Lung (tissue), 12 donors: ENCODE data around the gene TNPO1. TPM values are rescaled to one million over a fixed set of nuclear protein-coding genes. Genes with fewer than 3 reads are reported as not detected.

Experiments
- ATAC-seq: fragments of 200-7000 bp; cut with Tn5 transposase; one replicate; pipeline ENCODE4 v1.9.1; 2020; ENCODE audit warnings: moderate number of reproducible peaks; ENCODE audit not compliant: insufficient read depth, low FRiP score
- DNase-seq, 3 donors: peaks; one replicate each; pipeline ENCODE4 v3.0.0-alpha.2; 2013 to 2017
- H3K27ac ChIP-seq, 2 donors: one replicate each; pipeline ENCODE4 v1.5.1; 2013; ENCODE audit warnings: mild to moderate bottlenecking in 2 of 2, moderate library complexity in 2 of 2, control low read depth in 1 of 2, inconsistent platforms in 1 of 2, low read depth in 1 of 2, low read length in 1 of 2
- H3K27me3 ChIP-seq, 3 donors: one replicate each; pipeline ENCODE4 v1.5.1; 2013; ENCODE audit warnings: low read length in 2 of 3; ENCODE audit not compliant: control insufficient read depth in 3 of 3, insufficient read depth in 3 of 3
- H3K36me3 ChIP-seq, 4 donors: one replicate each; pipeline ENCODE4 v1.5.1; 2013; ENCODE audit warnings: low read length in 4 of 4, mild to moderate bottlenecking in 1 of 4, moderate library complexity in 1 of 4; ENCODE audit not compliant: control insufficient read depth in 4 of 4, insufficient read depth in 4 of 4
- H3K4me1 ChIP-seq, 5 donors: one replicate each; pipeline ENCODE4 v1.5.1; 2013; ENCODE audit warnings: low read length in 5 of 5, mild to moderate bottlenecking in 2 of 5, moderate library complexity in 1 of 5; ENCODE audit not compliant: control insufficient read depth in 5 of 5, insufficient read depth in 5 of 5
- H3K4me3 ChIP-seq: one replicate; pipeline ENCODE4 v1.5.1; 2013; ENCODE audit warnings: mild to moderate bottlenecking, control low read depth, moderate library complexity
- H3K9ac ChIP-seq, 2 donors: one replicate each; pipeline ENCODE4 v1.5.1; 2013; ENCODE audit warnings: low read length in 2 of 2, control low read depth in 1 of 2; ENCODE audit not compliant: insufficient read depth in 1 of 2
- H3K9me3 ChIP-seq, 4 donors: one replicate each; pipeline ENCODE4 v1.5.1; 2013; ENCODE audit warnings: low read length in 3 of 4, mild to moderate bottlenecking in 1 of 4, moderate library complexity in 1 of 4; ENCODE audit not compliant: control insufficient read depth in 4 of 4, insufficient read depth in 3 of 4
- CTCF ChIP-seq: IDR thresholded peaks from 2 replicates; pipeline ENCODE4 v1.5.1; 2012; ENCODE audit warnings: mild to moderate bottlenecking; ENCODE audit errors: control extremely low read depth, extremely low read depth
- WGBS, 2 donors: extraction: QIAGEN DNeasy Blood & Tissue Kit; methylation state at CpG; one replicate each; pipeline ENCODE4 v1.1.7; 2013; 5-methylcytosine and 5-hydroxymethylcytosine counted together
- polyA plus RNA-seq, 2 donors: library from polyadenylated mRNA; stranded (reverse); fragments of 200-250 nt; gene quantifications; one replicate each; pipeline ENCODE4 v1.2.1, GENCODE V29; 2013
- total RNA-seq, 2 donors: library from RNA; depleted of rRNA in 1 of 2; stranded (reverse); fragments of >200 nt in 1 of 2; gene quantifications; one replicate each; pipeline ENCODE4 v1.2.1, GENCODE V29; 2014 to 2021
- donor health status: control.
- donor health status: control.
- donor health status: Bipolar disorder and iron deficiency.
- donor health status: healthy.
- donor health status: DM: yes; HTN: yes; CAD: no.

The TNPO1 gene
- total and polyA plus RNA-seq, 4 donors, result 9.4 to 122 (median 50.8) TPM

- Histone ChIP-seq H3K9me3 (no peaks in the 10 kb centered on the region), H3K9ac (no peak overlapping the region), H3K4me1 (peaks cover 0 to 15% (median 5%) of the 10 kb centered on the region in 5 donors), H3K27ac (no peak overlapping the region), H3K36me3 (no peaks in the 10 kb centered on the region), H3K4me3 (no peak overlapping the region), H3K27me3 (no peaks in the 10 kb centered on the region)
- ATAC-seq (no peak), DNase-seq (no peak)
- no peak for TF ChIP-seq CTCF
- WGBS, 2 donors, result 91 to 92% methylated on average over 3 of the region's 3 CpGs
Measured at GRCh38 chr5:72835633-72836032, 19.2 kb downstream of the TNPO1 start.

GRCh38 chr5:72836810-72837209, 20.3 kb downstream of the TNPO1 start:
- H3K4me3 ChIP-seq, result no peak overlapping the region
- peaks cover 0 to 15% (median 5%) of the 10 kb centered on the region in 5 donors for H3K4me1 ChIP-seq
- ATAC-seq (no peak), DNase-seq (no peak)
- no peaks in the 10 kb centered on the region for H3K27me3 ChIP-seq
- no peaks in the 10 kb centered on the region for H3K9me3 ChIP-seq
- no peak overlapping the region for H3K9ac ChIP-seq
- H3K36me3 ChIP-seq, result no peaks in the 10 kb centered on the region
- no peak for TF ChIP-seq CTCF
- 61 to 71% methylated on average over 1 of the region's 1 CpG for WGBS, 2 donors
- H3K27ac ChIP-seq, result no peak overlapping the region

GRCh38 chr5:72837524-72838096, 21.1 kb downstream of the TNPO1 start:
- peaks cover 0 to 17% (median 5%) of the 10 kb centered on the region in 5 donors for H3K4me1 ChIP-seq
- 77 to 86% methylated on average over 4 of the region's 4 CpGs for WGBS, 2 donors
- no peak for TF ChIP-seq CTCF
- H3K9me3 ChIP-seq, result no peaks in the 10 kb centered on the region
- H3K4me3 ChIP-seq, result no peak overlapping the region
- no peaks in the 10 kb centered on the region for H3K36me3 ChIP-seq
- no peak overlapping the region for H3K27ac ChIP-seq
- ATAC-seq (no peak), DNase-seq (no peak)
- no peaks in the 10 kb centered on the region for H3K27me3 ChIP-seq
- H3K9ac ChIP-seq, result no peak overlapping the region

GRCh38 chr5:72840041-72840440, 23.6 kb downstream of the TNPO1 start:
- no peak overlapping the region for H3K4me3 ChIP-seq
- H3K27ac ChIP-seq, result no peak overlapping the region
- peaks cover 0 to 19% (median 4%) of the 10 kb centered on the region in 5 donors for H3K4me1 ChIP-seq
- H3K27me3 ChIP-seq, result no peaks in the 10 kb centered on the region
- TF ChIP-seq CTCF, result no peak
- DNase-seq, result no peak
- H3K9ac ChIP-seq, result no peak overlapping the region
- no peak for ATAC-seq
- no peaks in the 10 kb centered on the region for H3K9me3 ChIP-seq
- H3K36me3 ChIP-seq, result no peaks in the 10 kb centered on the region
- 49 to 76% methylated on average over 5 of the region's 5 CpGs for WGBS, 2 donors
